HEK293T (cell line): ENCODE results near the gene KLRC4.

Source experiments
- BHLHE40 ChIP-seq: fragments of 450-650 bp; IDR thresholded peaks from 2 replicates; pipeline ENCODE4 v1.6.1; 2016; ENCODE audit warnings: mild to moderate bottlenecking, moderate library complexity, borderline replicate concordance
- ELF4 ChIP-seq: fragments of 450-650 bp; IDR thresholded peaks from 2 replicates; pipeline ENCODE4 v1.6.1; 2017; ENCODE audit warnings: antibody characterized with exemption
- FOXA1 ChIP-seq: fragments of 450-650 bp; IDR thresholded peaks from 2 replicates; pipeline ENCODE4 v1.6.1; 2016; ENCODE audit warnings: mild to moderate bottlenecking
- FOXK2 ChIP-seq: fragments of 450-650 bp; IDR thresholded peaks from 2 replicates; pipeline ENCODE4 v1.6.1; 2016; ENCODE audit warnings: mild to moderate bottlenecking
- L3MBTL2 ChIP-seq: fragments of 450-650 bp; conservative IDR thresholded peaks from 2 replicates; pipeline ENCODE4 v1.6.1; 2016; ENCODE audit warnings: mild to moderate bottlenecking
- LEF1 ChIP-seq: fragments of 450-650 bp; IDR thresholded peaks from 2 replicates; pipeline ENCODE4 v1.6.1; 2017; ENCODE audit warnings: mild to moderate bottlenecking, borderline replicate concordance
- NFRKB ChIP-seq: fragments of 450-650 bp; IDR thresholded peaks from 2 replicates; pipeline ENCODE4 v1.6.1; 2016; ENCODE audit warnings: mild to moderate bottlenecking, moderate library complexity
- SUZ12 ChIP-seq: fragments of 450-650 bp; IDR thresholded peaks from 2 replicates; pipeline ENCODE4 v1.6.1; 2016; ENCODE audit warnings: mild to moderate bottlenecking
- TARDBP ChIP-seq: fragments of 450-650 bp; IDR thresholded peaks from 2 replicates; pipeline ENCODE4 v1.6.1; 2016
- ZNF384 ChIP-seq: fragments of 450-650 bp; IDR thresholded peaks from 2 replicates; pipeline ENCODE4 v1.6.1; 2016

GRCh38 chr12:10361084-10361483, 48.5 kb downstream of the KLRC4 start:
- TF ChIP-seq SUZ12 (no peak), FOXA1 (no peak), TARDBP (no peak), NFRKB (0 out of 2 replicates have a peak, but pooled peaks have one; percentile 36), ZNF384 (no peak), BHLHE40 (no peak), L3MBTL2 (no peak; the same call in 1 of the 2 replicates), ELF4 (no peak), LEF1 (no peak), FOXK2 (no peak)
